HG03064 (cell line): ENCODE results near the gene EML4.

ENCODE experiments used
- ATAC-seq: cut with Tn5 transposase; IDR thresholded peaks from one replicate; pipeline ENCODE4 v1.9.1; 2021; ENCODE audit warnings: low read depth; ENCODE audit not compliant: unreplicated experiment

Gene EML4

DNA sequence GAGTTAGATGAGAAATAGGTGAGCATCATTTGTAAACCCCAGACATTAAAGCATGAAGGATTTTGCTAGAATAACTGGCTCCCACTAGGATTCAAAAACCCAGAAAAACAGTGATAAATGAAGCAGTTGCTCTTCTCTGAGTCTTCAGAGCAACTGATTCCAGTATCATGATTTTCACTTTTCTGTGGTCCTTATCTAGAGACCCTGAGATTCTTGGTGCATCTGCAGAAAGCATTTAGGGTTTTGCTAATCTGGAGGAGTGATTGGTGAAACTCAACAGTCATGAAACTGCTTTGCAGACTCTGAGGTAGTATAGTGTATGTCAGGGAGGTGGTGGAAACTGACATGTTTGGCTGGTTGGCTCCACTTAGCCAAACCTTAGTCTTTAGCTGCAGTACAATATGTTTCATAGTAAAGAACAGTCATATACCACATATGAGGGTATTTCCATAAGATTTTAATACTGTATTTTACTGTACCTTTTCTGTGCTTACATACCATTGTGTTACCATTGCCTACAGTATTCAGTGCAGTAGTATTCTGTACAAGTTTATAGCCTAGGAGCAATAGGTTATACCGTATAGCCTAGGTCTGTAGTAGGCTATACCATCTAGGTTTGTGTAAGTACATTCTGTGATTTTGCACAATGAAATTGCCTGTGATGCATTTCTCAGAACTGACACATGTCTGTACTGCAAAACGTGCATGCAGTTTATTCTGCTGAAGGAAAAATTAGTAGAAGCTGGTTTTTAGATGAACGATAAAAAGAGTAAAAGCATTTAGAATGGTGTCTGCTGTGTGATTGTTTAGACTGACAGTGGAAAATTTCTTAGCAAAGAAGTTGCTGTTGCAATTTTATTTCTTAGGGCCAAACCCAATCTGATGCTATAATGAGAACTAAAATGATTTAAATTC, 23.8 kb downstream of the EML4 start:
- no peak for ATAC-seq

DNA sequence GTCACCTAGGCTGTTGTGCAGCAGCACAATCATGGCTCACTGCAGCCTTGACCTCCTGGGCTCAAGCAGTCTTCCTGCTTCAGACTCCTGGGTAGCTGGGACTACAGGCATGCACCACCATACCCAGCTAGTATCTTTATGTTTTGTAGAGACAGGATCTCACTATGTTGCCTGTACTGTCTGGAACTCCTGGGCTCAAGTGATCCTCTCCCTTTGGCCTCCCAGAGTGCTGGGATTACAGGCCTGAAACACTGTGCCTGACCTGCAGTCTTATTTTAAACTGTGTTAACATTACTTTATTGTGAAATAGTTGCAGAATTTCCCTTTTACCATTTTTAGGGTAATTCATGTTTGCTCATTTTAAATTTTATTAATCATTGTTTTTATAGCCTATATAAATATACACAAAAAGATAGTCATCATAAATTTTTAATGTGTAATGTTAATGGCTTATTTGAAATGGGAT, 24.6 kb downstream of the EML4 start:
- no peak for ATAC-seq

DNA sequence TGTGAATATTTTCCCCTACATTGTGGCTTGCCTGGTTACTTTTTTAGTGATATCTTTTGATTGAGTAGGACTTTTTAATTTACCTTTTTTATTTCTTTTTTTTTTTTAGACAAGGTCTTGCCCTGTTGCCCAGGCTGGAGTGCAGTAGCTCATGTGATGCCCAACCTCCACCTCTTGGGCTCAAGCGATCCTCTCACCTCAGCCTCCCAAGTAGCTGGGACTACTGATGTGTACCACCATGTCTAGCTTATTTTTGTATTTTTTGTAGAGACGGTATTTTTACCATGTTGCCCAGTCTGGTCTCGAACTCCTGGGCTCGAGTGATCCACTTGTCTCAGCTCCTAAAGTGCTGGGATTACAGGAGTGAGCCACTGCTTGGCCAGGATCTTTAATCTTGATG, 25.3 kb downstream of the EML4 start:
- no peak for ATAC-seq

DNA sequence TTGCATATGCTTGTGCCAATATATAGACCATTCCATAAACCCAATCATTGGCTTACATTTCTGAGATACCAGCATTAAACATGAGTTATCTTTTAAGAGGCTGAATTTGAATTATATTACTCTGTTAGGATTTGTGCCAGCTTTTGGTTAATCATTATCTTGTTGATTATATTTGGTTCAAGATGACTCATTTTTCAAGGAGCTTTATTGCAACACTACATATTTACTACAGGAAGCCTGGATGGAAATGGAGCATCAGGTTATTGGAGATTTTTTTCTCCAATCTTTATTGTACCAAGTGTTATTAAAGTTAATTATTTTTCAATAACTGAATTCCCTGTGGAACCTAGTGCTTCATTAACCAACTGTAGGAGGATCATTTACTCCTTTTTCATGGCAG, 26.4 kb downstream of the EML4 start:
- ATAC-seq: no peak

DNA sequence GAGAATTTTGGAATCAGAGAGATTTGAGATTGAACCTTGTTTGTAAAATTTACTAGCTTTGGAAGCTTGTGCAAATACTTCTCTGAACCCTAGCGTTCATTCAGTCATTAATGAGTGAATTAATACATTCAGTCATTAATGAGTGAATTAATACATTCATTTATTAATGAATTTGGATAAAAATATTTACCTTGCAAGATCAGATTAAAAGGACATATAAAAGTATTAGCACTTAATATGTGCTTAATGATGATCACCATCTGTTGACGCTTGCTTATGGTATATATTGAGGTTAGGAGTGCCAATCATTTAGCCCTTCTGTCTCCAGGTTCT, 26.9 kb downstream of the EML4 start:
- ATAC-seq: no peak

DNA sequence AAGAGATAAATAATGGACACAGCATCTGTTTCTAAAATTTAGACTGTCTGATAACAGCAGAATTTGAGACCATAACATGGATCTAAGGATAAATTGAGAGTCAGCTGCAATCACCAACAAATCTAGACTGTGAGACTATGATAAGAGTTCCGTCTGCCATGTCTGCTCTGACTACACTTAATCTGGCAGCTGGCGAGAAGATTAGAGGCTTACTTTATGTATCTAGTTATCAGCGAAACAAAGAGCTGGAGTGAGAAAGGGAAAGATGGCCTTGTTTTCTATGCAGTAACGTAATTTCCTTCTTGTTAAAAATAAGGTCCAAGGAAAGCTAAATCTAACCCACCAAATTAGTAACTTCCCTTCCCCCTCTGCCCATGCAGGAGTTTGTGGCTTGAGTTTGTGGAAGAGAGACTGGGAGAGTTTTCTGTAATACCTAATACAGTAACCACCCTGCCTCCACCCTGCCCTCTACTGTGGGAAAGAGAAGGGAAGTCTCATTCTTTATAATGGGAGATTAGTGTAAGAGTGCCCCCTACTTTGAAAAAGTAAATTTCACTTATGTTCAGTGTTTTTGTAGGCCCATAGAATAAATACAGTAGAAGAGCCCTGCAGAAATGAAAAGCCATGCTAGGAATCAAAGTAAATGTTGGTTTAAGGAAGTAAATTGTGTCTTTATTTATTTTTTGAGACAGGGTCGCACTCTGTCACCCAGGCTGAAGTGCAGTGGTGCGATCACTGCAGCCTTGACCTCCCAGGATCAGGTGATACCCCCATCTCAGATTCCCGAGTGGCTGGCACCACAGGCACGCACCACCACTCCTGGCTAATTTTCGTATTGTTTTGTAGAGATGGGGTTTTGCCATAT, 27.5 kb downstream of the EML4 start:
- peak; percentile 56 for ATAC-seq

DNA sequence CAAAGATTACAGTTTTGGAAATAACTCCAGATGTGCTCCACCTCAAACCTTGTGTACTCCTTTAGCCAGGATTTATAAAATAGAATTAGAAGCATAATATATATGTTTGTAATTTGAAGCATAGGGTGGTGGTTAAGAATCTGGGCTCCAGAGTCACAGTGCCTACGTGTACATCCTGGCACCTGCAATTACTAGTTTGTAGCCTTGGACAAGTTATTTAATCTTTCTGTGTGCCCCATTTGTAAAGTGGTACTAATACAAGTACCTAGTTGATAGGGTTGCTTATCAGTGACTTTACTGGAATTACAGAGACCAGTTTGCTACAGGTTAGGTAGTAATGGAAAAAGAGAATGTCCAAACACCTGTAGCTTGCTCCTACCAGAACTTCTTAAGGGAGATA, 28.6 kb downstream of the EML4 start:
- ATAC-seq: no peak

DNA sequence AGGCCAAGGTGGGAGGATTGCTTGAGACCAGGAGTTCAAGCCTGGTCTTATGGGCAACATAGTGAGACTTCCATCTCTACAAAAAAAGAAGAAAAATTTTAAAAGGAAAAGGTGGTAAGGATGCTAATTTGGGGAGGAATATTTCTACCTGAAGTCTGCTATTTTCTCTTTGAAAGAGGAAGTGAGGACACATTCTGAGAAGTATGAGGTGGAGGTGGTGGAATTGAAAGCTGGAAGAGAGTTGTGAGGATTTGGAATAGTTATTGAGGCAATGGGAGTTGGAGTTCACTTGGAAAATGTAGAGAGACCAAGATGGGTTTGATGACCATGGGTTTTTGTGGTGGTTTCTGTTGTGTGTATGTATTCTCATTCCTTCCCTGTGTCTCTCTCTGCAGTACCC, 29.3 kb downstream of the EML4 start:
- no peak for ATAC-seq

DNA sequence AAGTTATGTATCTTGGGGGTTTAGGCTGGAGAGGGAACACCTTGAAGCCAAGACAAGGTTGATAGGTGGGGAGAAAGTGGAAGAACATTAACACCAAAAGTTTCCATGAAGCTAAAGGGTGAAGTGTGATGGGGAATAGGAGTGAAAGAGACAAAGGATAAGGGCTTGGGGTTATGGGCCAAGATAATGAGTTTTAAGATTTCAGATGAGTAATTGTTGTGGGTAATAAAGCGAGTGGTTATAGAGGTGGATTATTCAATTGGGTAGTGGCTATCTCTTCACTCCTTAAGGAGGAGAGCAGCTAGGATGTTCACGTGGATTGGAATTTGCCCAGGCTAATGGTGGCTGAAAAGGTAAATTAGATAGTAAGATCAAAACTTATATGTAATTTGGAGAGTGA, 29.8 kb downstream of the EML4 start:
- no peak for ATAC-seq

DNA sequence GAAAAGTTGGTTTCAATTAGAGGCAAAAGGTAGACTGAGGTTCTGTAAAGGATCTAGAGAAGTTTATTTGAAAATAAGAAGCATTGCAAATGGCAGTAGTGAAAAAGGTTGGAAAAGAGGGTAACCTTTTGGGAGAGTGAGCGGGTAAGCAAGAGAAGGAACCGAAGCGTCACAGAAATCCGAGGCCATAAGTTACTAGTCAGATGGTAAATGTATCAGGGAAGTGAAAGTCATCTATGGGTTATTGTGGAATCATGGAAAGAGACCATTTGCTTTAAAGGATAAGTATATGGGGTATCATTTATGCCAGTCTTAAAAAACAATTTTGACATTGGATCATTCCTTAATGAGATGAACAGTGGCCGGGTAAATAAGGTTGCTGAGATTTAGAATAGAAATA, 30.5 kb downstream of the EML4 start:
- ATAC-seq: no peak

DNA sequence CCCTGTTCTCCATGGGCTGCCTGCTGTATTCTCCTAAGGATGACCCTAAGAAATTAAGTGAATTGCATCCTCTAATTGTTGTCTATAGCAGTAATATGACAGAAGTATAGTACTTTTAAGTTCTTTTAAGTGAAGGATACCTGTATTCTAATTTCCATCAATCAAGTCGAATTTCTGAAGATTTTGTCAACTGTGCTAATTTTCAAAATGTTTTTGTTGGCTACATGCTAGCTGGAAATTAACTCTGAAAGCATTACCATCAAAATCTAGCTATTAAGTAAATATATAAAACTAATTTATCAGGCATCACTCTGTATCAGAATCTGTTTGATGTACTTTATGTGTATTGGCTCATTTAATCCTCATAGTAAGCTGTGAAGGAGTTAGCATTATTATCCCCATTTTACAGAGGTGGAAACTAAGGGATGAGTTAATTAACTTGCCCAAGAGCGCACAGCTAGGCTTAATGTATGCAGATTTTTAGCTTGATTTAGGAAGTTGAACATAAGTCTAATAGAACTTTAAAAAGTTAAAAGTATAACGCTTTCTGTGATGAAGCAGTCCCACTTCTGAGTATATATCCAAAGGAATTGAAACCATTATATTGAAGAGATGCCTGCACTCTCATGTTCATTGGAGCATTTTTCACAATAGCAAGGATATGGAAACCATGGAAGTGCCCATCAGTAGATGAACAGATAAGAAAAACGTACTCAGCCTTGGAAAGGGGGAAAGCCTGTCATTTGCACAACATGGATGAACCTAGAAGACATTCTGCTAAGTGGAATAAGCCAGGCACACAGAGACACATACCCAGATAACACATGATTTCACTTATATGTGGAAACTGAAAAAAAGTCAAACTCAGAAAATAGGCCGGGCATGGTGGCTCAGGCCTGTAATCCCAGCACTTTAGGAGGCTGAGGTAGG, 32.0 kb downstream of the EML4 start:
- no peak for ATAC-seq

DNA sequence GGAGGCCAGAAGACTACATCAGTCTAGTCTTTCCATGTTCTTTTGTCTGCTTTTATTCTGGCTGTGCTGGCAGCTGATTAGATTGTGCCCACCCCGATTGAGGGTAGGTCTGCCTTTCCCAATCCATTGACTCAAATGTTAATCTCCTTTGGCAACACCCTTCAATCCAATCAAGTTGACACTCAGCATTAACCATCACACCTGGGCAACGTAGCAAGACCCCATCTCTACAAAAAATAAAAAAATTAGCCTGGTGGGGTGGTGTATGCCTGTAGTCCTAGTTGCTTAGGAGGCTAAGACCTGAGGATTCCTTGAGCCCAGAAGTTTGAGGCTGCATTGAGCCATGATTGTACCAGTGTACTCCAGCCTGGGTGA, 33.5 kb downstream of the EML4 start:
- ATAC-seq: no peak

DNA sequence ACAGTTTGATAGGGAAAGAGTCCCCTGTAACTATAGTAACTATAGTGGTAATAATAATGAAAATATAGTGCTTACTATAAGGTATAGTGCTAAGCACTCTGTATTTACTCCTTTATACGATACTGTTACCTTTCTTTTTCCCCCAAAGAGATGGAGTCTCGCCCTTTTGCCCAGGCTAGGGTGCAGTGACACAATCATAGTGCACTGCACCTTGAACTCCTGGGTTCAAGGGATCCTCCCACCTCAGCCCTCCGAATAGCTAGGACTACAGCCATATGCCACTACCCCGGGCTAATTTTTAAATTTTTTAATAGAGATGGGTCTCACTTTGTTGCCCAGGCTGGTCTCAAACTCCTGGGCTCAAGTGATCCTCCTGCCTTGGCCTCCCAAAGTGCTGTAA, 34.6 kb downstream of the EML4 start:
- no peak for ATAC-seq

DNA sequence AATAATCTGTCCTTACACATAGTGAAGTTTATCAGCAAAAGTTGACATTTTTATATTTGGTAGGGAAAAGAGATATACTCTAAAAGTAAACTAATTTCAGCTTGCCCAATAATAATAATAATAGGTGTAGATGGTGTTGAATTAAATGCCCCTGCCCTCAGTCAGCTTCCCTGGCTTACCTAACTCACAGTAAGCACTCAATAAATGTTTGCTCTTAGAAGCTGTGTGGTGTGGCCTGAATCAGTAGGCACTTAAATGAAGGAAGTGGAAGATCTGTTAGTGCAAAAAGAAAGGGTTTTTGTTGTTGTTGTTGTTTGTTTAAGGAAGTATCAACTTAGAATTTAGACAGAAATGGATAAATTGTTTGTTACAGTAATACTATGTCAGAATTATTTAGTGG, 36.2 kb downstream of the EML4 start:
- ATAC-seq: no peak

DNA sequence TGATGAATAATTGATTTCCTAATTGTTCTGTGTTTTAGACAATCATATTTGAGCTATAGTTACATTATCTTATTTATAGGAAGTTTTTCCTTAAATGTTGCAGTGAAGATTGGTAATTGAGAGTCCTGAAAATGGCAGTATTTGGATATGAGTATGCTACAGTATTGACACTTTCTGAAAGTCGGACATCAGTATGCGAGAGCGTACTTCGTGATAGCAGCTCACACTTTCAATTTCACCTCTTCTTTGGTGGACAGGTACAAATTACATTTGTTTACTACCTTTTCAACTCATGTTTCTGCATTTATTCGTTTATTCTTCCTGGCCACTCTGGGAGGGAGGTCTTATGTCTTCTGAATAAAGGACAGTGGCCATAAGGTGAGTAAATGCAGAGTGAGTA, 38.7 kb downstream of the EML4 start:
- ATAC-seq: no peak

DNA sequence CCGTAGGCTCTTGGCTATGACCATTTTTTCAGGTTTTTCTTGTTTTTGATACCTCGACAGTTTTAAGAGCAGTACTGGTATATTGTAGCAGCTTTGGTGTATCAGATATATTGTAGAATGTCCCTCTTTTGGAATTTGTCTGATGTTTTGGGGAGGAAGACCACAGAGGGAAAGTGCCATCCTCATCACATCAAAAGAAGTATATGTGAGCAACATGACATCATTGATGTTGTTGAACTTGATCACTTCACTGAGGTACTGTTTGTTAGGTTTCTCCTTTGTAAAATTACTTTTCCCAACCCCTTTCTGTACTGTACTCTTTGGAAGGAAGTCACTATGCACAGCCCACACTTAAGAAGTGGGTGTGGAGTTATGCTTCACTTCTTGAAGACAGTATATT, 41.0 kb downstream of the EML4 start:
- no peak for ATAC-seq

DNA sequence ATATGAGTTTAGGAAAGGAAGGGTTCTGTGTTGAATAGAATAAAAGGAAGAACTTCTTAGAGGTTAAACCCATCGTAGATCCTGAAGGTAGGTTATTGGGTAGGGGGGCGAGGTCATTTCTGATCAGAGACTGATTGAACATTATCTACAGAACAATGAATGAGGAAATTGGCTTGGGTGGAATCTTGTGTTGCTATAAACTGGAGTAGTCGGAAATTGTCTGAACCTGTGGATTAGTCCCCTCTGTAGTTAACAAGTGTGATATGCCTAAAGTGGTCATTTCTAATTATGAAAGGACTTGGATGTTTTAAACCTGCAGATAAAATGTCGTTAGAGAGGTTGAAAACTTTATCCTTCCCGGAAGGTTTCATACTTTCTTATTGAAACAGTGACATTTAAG, 42.1 kb downstream of the EML4 start:
- no peak for ATAC-seq

DNA sequence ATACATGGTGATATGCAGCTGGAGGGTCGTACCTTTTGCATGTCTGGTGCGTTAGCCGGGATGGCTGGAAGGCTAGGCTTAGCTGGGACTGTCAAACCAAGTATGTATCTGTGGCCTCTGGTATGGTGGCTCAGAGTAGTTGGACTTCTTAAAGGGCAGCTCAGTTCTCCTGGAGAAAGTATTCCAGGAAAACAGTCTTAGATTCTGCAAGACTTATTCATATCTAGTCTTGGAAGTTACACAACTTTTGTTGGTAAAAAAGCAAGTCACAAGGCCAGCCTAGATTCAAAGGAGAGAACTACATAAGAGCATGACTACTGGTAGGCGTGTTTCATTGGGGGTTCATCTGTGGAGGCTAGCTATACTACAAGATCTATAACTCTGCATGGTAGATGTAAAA, 45.5 kb downstream of the EML4 start:
- no peak for ATAC-seq

DNA sequence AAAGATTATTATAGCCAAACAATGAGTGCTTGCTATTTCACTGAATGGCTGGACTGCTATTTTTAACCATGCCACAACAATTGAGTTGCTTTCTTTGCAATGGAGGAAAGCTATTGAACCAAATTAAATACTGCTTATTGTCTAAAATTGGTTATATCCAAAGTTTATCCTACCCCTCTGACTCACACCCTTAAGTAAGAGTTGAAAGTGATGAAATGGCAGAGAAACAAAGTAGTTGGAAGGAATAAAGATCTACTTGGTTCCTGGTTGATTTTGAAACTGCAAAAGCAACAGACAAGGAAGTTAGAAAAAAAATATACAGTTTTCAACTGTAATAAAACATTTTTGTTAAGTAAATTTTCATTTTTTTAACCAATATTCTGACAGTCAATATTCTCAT, 47.5 kb downstream of the EML4 start:
- ATAC-seq: no peak

DNA sequence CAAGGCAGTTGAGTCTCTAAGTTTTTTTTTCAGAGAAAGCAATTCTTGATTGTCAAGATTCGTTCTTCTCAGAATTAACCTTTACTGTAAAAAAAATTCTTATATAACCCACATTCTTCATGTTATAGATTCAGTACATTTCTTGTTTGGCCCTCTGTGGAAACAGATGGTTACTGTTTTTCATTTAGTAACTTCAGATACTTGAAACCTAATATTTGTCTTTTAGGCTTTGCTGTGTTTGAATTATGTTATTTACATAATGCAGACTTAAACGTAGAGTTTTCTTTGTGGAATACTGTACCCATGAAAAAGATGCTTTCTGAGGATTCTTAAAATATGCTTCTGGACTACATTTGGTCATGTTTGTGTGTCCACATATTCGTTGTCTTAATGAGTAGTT, 48.2 kb downstream of the EML4 start:
- no peak for ATAC-seq

DNA sequence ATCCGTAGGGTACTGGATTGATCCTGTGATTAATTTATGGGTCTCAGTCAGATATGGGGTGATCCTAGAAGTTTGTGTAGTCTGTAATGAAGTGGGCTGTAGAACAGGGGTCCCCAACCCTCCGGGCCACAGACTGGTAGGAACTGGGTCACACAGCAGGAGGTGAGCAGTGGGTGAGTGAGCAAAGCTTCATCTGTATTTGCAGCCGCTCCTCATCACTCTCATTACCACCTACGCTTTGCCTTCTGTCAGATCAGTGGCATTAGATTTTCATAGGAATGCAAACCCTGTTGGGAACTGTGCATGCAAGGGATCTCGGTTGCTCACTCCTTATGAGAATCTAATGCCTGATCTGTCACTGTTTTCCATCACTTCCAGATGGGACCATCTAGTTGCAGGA, 48.8 kb downstream of the EML4 start:
- no peak for ATAC-seq
